T-helper 1 cell (primary cell): ENCODE measurements around the gene TMEM150B.

Experiments used
- DNase-seq, 5 donors: peaks; one replicate each; pipeline ENCODE4 v3.0.0-alpha.2; 2012 to 2020

TMEM150B gene

GRCh38 chr19:55276720-55277430, 48.3 kb downstream of the TMEM150B start:
- no peak for DNase-seq

GRCh38 chr19:55275851-55276719, 49.1 kb downstream of the TMEM150B start:
- peak in 1 of 5 donors; percentile 56 for DNase-seq

- DNase-seq, result no peak
These were observed 51.0 kb downstream of the TMEM150B start for GRCh38 chr19:55273978-55274707.

DNA sequence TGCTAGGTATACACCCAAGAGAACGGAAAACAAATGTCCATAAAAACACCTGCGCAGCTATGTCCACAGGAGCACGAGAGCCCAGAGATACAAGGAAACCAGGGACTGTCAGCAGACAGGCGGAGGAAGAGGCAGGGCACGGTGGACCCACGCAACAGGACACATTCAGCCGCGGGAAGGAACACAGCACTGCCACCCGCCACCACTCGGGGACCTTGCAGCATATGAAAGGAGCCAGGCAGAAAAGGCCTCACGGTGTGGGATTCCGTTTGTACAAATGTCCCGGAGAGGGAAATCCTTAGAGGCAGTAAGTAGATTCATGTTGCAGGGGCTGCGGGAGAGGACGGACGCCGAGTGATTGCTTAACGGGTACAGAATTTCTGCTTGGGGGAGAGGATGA, 53.0 kb downstream of the TMEM150B start:
- DNase-seq, result no peak

- no peak for DNase-seq
These were observed 54.8 kb downstream of the TMEM150B start for GRCh38 chr19:55270172-55270942.

GRCh38 chr19:55269299-55269698, 55.8 kb downstream of the TMEM150B start:
- no peak for DNase-seq

DNA sequence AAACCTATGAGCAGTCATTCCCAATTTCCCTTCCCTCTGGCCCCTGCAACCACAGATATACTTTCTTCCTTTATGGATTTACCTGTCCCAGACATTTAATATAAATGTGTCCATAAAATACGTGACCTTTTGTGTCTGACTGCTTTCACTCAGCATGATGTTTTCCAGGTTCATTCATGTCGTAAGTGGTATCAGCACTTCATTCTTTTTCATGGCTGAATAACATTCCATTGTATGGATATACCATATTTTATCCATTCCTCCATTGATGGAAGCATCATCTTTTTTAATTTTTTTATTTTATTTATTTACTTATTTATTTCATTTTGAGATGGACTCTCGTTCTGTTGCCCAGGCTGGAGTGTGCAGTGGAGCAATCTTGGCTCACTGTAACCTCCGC, 58.3 kb downstream of the TMEM150B start:
- DNase-seq, result no peak

DNA sequence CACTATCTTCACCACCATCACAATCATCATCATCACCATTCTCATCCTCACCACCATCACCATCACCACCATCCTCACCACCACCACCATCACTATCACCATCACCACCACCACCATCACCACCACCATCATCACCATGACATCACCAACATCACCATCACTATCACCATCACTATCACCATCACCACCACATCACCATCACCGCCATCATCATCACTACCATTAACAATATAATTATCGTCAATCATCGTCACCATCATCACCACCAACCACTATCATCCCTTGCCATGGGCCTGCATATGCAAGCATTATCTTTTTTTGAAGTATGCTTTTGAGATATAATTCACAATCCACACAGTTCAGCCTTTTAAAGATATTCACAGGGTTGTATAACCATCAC, 58.7 kb downstream of the TMEM150B start:
- DNase-seq, result no peak

DNA sequence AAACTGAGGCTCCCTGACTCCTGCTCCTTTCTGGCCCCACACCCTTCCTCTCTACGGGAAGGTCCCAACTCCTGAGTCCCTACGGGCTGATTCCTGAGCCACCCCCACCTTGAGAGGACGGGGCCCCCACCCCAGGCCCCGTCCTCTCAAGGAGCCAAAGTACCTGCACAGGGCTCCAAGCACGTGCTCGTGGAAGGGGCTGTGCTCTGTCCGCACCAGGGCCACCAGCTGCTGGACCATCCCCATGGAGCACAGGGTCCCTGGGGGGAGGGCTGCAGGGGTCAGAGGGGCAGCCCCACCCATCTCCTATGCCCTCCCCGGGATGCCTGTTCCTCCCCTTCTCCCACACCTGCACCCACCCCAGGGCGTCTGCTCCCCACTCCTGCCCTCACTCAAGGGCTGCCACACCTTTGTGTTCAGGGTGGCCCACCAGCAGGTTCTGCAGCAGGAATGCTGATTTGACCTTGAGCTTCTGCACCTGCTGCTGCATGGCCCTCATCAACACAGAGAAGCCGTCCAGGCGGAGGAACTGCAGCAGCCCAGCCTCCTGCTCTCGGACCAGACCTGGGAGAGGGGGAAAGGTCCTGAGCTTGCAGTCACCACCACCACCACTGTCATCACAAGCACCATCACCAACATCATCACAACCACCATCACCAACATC, 59.3 kb downstream of the TMEM150B start:
- no peak for DNase-seq

- DNase-seq, result no peak
These were observed 60.0 kb downstream of the TMEM150B start for GRCh38 chr19:55265173-55265572.

GRCh38 chr19:55264531-55264930, 60.6 kb downstream of the TMEM150B start:
- DNase-seq, result no peak
